Activated naive CD8-positive, alpha-beta T cell treated with anti-CD3 and anti-CD28 coated beads, Interleukin-2, amount 50 U/mL, for 16 hours (primary cell): Measurements from ENCODE around the gene PUM2.

Experiments
- DNase-seq: peaks from one replicate; pipeline ENCODE4 v3.0.0-alpha.2; 2020; ENCODE audit warnings: low read depth, low spot score

PUM2 gene

DNA sequence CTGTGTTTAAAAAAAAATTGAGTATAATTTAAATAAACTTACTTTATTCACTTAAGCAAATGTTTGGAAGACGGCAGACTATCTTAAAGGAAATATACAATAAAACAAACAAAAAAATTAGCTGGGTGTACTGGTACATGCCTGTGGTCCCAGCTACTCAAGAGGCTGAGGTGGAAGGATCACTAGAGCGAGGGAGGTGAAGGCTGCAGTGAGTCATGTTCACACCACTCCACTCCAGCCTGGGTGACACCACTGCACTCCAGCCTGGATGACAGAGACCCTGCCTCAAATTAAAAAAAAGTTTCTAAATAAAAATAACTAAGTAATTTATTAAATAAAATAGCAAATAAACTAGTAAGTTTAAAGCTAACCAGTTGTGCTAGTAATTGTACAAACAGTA is 7.5 kb downstream of the PUM2 start:
- no peak for DNase-seq

DNA sequence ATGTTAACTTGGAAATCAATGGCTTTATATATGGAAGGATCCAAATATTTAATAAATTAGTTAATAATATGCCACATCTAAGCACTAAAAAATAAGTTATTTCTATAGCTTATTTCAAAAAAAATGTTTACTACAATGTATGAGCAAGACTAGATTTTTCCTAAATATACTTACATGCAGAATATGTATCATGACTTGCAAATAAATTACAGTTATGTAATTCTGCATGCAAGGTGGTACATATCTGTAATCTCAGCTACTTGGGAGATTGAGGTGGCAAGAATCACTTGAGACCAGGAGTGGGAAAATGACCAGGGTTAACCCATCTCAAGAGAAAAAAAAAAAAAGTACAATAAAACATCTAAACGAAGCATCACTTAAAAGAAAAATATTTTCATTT is 11.6 kb downstream of the PUM2 start:
- no peak for DNase-seq

GRCh38 chr2:20334605-20335203 is 15.9 kb downstream of the PUM2 start:
- DNase-seq = no peak

DNA sequence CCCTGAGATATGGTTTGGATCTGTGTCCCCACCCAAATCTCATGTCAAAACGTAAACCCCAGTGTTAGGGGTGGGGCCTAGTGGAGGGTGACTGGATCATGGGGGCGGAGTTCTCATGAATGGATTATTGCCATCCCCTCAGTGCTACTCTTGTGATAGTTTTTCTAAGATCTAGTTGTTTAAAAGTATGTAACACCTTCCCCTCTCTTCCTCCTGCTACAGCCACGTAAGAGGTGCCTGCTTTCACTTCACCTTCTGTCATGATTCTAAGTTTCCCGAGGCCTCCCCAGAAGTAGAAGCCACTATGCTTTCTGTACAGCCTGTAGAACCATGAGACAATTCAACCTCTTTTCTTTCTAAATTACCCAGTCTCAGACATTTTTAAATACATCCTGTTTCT is 16.9 kb downstream of the PUM2 start:
- DNase-seq = no peak

DNA sequence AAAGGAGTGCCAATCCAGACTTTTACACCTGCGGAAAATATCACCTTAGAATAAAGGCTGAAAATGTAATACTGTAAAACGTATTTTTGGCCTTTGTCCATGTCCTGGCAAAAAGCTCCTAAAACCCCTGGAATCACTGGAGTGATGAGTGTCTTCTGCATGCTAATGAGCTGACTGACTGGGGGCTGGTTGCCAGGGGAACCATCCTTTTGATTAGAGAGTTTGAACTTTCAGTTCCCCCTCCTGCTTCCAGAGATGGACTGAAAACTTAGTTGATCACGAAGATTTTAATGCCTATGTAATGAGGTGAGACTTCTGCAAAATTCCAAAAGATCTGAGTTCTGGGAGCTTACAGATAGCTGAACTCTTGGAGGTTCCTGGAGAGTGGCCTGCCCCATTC is 20.5 kb downstream of the PUM2 start:
- no peak for DNase-seq

GRCh38 chr2:20327370-20327769 is 23.3 kb downstream of the PUM2 start:
- DNase-seq = no peak

- no peak for DNase-seq
Measured at GRCh38 chr2:20326163-20326780, 24.4 kb downstream of the PUM2 start.

DNA sequence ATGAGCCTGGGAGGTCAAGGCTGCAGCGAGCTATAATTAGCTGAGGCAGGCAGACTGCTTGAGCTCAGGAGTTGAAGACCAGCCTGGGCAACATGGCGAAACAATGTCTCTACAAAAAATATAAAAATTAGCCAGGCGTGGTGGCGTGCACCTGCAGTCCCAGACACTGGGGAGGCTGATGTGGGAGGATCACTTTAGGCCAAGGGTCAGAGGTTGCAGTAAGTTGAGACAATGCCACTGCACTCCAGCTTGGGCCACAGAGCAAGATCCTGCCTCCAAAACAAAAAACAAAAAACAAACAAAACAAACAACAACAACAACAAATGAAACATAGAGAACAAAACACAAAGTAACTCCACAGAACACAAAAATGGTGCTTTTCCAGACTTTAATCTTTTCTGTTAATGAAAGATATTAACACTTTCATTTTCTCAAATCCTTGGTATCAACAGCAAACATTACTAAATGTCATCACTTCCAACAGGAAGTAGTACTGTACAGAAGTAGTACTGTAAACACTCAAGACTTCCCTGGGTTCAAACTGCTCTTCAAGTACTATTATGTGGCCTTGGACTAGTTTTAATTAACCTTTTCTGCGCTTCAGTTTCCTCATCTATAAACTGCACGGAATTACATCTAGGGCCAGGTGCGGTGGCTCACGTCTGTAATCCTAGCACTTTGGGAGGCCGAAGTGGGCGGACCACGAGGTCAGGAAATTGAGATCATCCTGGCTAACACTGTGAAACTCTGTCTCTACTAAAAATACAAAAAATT is 27.9 kb downstream of the PUM2 start:
- no peak for DNase-seq

DNA sequence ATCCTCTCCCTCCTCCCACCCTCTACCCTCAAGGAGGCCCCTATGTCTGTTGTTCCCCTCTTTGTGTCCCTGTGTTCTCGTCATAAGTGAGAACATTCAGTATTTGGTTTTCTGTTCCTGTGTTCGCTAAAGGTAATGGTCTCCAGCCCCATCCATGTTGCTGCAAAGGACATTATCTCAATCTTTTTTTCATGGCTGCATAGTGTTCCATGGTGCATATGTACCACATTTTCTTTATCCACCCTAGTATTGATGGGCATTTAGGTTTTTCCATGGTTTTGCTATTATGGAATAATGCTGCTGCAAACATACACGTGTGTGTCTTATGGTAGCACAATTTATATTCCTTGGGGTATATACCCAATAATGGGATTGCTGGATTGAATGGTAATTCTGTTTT is 33.0 kb downstream of the PUM2 start:
- DNase-seq = no peak

DNA sequence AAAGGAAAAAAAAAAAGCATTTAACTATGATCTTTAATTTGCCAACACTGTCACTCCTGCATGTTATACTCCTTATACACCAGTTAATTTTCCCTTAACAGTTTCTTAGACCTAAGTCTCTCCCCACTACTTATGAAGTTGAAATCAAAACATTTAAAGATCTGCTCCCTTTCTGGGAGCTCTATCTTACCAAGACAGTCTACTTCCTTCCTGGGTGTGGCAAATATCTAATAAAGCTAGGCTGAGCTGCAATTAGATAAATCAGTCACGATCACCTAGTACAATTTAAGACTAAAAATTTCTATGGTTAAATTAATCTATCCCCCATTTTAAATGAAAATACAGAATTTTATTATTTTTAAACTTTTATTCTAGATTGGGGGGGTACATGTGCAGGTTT is 33.4 kb downstream of the PUM2 start:
- no peak for DNase-seq

- no peak for DNase-seq
Measured at GRCh38 chr2:20314562-20315501, 35.8 kb downstream of the PUM2 start.

- DNase-seq = no peak
Measured at GRCh38 chr2:20313659-20314058, 37.0 kb downstream of the PUM2 start.

DNA sequence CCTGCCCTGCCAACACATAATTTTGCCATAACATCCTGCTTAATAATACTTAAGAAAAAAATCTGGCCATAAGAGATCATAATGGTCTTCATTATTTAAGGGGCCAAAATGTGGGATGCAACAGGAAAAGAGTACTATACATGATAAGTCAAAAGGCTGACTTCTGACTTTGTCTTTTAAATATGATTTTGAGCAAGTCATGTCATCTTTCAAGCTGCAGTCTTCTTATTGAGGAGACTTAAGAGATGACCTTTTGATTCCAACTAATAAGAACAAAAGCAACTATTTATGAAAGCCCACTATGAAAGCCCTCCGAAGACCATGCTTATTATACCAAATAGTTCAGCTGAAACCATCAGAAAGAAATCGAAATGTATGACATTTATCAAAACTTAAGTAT is 41.6 kb downstream of the PUM2 start:
- no peak for DNase-seq

DNA sequence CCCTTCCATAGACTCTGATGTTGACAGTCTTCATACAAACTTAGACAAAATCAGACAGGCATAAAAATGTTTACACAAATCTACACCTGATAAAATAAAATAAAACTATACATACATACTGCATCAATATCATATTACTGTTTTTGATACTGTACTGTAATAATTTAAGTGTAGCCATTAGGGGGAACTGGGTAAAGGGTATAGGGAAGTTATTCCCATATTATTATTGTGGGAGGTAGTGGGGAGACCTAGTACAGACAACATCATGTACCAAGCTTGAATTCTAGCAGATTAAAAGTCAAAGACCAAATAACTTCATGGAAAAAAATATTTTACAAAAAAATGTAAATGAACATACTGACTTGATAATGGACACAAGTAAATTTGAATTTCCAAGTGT is 43.3 kb downstream of the PUM2 start:
- no peak for DNase-seq

DNA sequence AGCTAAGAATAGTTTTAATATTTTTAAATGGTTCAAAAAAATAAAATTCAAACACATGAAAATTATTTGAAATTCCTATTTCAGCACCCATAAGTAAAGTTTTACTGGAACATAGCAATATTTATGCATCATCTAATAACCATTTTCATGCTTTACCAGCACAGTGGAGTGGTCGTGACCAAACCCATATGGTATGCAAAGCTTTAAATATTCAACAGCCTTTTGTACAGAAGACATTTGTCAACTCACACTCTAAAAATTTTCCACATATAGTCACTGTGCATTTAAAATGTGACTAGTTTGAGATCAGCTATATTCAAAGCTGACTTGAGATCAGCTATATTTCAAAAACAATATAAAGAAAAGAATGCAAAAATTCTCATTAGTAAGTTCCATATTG is 46.2 kb downstream of the PUM2 start:
- DNase-seq = no peak

DNA sequence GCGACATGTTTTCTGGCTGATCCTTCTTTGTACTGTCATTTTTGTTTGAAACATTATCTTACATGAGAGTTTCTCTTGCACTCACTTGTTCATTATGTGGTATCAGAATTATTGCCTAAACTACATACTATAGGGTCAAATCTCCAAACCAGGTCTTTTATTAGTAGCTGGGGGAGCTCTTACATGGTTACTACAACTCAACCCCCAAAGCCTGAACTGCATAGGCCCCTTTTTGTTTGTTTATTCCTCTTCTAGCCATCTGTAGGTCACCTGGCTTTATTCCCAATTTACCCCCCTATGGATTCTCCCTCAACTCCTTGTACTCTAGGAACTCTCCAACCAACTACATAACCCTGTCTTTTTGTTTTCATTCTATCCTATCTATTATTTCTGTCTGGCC is 46.7 kb downstream of the PUM2 start:
- DNase-seq = no peak

- DNase-seq = no peak
Measured at GRCh38 chr2:20302019-20302418, 48.6 kb downstream of the PUM2 start.

DNA sequence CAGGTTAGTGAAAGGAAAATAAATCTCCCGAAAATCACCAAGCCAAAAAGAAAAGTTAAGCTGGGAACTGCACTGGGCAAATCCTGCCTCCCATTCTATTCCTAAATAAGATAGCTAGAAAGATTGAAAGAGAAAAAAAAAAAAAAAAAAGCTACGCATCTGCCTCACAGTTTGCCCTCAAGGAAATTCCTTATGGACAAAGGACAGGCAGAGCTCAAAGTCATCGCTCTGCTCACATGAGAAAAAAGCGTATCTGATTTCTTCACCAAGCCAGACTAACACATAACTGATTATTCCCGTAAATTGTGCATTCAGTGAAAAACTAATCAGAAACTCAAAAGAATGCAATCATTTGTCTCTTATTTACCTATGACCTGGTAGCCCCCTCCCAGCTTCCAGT is 50.0 kb downstream of the PUM2 start:
- DNase-seq = no peak

DNA sequence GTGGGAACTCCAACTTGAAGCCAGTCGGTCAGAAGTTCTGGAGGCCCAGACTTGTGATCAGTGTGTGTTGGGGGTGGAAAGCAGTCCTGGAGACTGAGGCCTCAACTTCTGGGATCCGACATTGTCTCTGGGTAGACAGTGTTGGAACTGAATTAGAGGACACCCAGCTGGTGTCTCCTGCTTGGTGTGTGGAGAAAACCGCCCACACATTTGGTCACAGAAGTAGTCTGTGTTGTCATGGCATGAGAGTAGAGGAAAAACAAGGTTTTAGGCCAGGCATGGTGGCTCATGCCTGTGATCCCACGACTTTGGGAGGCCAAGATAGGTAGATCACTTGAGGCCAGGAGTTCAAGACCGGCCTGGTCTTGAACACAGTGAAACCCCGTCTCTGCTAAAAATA is 51.5 kb downstream of the PUM2 start:
- DNase-seq = no peak

GRCh38 chr2:20294231-20294630 is 56.4 kb downstream of the PUM2 start:
- no peak for DNase-seq

DNA sequence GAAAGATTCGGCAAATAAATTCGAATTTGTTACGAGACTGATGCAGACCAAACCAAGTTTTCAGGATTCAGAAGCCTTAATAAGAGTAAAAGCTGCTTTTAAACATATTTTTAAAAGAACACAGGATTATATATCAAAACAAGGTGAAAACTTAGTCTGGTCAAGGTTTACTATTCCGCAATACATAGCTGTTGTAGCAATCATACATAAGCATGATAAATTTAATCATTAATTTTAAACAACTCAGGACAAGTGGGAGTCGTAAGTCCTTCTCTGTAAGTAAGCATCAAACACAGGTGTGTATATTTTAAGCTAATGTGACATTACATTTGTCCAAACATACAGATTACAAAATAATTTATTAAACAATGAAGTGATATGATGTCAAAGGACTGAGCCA is 57.7 kb downstream of the PUM2 start:
- no peak for DNase-seq

DNA sequence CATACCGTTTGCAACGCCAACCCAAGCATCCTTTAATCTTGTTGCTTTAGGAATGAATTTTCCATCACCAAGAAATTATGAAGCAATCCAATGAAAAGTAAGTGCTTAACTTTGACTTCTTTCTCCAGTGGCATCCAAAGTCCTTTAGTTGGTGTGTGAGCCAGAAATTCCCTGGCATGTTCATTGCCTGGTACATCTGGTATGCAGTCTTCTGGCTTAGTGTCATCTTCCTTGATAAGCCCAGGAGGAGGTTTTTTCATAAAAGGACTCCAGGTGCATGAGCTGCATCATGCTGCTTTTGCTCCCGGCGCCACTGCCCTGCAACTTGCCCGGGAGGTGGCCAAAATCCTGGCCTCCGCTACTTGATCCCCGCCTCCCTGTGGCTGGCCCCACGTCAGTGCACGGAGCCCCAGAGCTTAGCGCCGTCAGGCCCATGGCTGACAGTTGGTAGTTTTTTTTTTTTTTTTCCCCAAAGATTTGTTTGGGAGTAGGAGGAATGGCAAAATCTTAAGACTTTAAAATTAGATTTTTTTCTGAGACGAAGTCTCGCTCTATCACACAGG is 58.7 kb downstream of the PUM2 start:
- DNase-seq = no peak
